Activated CD8-positive, alpha-beta memory T cell treated with anti-CD3 and anti-CD28 coated beads, Interleukin-2, amount 50 U/mL, for 4 hours (primary cell): Measurements from ENCODE around the gene SLC24A5.

ENCODE experiments used
- DNase-seq: peaks from one replicate; pipeline ENCODE4 v3.0.0-alpha.2; 2020

SLC24A5 gene

DNA sequence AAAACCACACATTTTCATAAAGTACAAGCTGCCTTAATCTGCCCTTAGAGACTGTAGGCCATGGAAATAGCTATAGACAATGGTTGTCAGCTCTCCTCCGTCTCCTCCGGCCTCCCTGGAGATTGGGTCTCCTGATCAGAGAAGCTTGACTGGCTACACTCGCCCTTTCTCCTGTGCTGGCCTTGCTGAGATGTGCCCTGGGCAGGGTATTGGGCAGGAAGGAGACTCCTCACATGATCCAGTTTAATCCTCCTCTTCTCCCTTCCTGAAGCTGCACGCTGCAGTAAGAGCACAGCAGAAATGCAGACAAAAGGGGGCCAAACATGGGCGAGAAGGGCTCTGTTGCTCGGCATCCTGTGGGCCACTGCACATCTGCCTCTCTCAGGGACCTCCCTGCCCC is at the start of gene SLC24A5:
Gene SLC24A5 (plus strand): TSS at position 246 of the 400 bp plus-strand sequence. CDS start 55 bp downstream, at position 301.
- no peak for DNase-seq

DNA sequence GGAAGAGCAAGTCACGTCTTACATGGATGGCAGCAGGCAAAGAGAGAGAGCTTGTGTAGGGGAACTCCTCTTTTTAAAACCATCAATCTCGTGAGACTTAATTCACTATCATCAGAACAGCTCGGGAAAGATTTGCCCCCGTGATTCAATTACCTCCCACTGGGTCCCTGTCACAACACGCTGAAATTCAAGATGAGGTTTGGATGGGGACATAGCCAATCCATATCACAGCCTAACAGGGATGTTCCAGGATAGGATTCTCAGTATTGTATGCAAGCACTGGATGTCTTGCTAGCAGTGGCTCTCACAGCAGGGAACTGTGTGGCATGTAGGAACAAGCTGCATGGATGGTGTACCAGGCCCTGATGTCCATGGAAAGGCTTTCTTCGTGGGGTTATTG is 47.8 kb upstream of the SLC24A5 start:
- DNase-seq = no peak

DNA sequence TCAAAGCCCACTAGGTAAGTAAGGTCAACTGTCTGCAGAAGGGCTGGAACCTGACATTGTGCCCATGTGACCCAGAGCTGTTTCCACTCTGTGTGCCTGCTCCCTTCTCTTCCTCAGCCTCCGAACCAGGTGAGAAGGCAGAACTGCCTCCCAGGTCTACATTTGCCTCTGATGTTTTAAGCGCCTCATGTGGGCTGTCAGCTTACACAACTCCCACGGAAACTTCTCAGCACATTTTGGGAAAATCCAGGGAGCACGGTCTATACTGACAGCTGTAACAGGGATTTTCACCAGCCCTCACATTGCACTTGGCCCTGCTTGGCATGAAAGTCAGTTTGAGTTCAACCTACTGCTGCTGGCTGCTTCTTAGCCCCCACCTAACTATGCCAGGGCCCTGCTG is 46.9 kb upstream of the SLC24A5 start:
- DNase-seq = no peak

DNA sequence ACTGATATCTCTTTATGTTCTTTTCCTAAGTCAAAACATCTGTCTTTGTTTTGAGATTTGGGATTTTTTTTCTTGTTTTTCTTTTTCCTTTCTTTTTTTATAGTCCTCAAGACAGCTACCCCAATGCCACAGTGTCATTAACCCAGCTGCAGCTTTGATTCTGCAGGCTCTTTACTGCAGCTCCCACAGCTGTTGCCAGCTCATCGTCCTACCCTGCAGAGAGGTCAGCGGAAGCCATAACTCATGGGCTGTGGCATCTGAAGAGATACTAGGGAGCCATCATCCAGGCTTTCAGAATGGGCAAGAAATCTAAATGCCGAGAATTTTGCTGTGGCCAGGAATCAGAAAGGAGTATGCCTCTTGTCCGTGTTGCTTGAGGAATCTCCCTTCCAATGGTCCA is 44.3 kb upstream of the SLC24A5 start:
- DNase-seq = no peak

DNA sequence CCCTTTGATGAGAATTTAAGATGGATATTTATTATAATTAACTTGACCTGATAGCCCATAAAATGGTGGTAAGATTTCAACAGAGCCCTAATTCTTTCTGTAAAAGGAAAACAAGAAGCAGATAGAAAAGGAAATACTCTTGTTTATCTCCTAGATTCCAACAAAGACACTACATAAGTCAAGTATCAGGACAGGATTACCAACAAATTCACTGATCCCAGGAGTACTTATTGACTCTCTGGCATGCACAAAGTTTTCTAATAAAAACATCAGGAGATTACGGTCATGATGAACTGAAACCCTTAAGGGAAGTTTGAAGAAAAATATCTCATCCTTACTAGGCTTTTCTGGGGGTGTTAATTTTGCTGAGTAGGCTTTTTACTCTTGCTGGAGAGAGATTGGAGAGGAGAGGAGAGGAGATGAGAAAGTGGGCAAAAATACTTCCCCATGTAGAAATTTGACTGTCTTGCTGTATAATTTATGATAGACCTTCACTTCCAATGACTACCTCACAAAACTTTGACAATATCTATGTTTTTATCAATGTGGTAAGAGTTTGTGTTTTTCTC is 43.1 kb upstream of the SLC24A5 start:
- no peak for DNase-seq

DNA sequence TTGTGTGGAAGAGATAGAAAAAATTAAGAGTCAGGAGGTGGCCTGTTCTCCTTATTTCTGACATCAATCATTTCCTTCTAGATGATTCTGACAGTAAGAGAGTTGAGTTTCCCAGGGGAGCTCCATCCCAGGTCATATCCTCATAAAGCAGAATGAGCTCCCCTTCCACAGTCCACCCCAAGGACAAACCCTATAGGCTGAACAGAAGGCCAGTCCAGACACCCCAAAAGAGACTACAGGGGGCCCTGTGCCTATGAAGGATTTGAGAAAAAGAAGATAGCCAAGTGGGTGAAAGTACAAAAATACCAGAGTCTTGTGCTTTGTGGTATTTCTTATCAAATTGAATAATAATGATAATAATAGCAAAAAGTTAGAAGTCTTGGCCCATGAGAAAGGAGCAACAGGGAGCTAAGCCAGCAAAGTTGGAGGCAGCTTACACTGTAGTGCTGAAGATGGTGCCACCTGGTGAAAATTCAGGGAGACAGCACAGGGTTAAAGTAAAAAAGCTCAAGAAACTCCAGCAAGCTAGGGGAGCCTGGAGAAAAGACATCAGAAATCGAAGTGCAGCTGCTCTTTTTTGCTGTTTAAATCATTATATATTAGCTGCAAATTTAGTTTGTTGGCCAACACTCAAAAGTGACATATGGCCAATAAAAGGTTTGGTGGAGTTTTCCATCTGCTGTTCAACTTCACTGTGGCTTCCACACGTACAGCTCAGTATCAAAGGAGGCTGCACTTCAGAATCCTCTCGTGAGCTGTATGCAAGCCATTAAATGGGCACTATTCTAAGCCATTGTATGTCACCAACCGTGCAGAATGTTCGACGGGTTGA is 35.8 kb upstream of the SLC24A5 start:
- DNase-seq = no peak

DNA sequence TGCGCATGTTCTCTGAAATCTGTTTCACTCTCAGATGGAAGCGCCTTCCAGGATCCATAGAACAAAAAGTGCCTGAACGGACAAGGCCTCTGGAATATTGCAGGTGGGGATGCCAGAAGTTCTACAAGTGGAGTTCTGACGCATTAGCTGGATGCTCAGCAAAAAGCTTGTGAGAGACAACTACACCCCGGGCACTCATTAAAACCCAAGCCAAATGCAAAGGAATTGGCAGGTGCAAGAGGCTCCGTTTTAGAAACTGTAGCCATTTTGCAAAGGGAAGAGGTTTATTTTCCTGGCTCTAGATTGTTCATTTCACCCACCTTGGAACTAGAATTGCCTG is 35.2 kb upstream of the SLC24A5 start:
- DNase-seq = no peak

DNA sequence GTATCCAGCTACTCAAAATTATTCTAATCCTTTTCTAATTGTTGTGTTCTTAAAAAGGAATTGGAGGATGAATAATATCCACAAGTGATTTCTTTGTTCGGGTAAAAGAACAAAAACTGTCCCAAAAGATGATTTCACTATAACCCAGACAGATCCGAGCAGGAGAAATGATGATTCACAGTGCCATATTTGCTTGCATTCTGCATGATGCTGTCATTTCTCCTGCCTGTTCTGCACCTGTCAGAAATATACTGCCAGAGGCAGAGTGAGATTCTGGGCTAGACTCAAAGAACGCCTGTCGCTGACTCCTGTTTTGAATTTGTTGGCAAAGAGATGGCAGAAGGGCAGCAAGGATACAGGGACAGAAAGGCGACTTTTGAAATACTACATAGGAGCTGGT is 34.7 kb upstream of the SLC24A5 start:
- no peak for DNase-seq

DNA sequence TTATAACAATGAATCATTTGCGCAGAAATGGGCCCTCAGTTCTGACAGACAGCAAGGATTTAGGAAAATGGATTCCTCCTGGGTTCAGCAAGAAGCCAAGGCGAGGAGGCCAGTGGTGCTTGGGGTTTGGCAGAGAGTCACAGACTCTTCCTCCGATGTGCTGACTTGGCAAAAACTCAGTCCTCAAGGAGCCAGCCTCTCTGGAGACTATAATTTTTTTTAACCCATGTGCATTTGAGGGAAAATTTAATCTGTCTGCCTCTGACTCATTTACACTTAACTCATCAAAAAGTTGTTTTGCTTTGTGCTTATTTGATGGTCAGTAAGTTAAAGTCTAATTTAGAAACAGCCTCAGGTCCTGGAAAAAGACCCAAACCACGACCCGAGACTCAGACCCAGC is 34.2 kb upstream of the SLC24A5 start:
- DNase-seq = no peak

DNA sequence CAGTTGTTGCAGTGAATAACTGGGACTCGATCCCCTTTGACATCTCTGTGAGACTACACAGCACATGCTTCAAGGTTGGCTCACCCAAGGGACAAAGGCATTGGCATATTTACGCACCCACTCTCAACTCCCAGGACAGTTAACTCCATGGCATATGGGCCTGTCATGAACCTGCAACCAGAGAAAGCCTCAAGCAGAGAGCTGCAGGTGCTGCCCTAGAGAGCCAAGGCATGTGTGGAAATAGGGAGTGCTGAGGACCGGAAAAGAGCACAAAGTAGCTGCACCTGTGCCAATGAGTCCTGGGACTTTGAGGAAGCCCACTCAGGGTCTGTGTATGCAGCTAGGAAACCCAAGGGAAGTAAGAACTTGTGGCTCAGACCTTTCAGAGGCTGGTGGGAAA is 32.9 kb upstream of the SLC24A5 start:
- DNase-seq = no peak

DNA sequence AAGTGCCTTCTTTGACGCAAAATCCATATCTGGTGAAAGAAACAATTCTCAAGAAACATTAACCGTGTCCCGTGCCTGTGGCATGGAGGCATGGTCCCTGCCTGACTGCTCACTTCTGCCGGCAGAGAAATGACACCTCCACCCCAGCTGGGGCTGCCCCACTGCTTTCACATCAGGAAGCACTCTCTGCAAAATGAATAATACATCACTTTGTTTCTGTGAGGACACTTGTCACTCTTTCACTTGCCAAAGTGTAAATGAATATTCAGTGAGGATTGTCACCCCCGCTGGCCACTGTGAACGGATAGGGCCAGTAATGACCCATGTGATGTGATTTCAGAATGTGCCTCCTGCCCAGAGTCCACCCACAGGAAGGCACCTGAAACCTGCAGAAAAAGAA is 31.1 kb upstream of the SLC24A5 start:
- no peak for DNase-seq

DNA sequence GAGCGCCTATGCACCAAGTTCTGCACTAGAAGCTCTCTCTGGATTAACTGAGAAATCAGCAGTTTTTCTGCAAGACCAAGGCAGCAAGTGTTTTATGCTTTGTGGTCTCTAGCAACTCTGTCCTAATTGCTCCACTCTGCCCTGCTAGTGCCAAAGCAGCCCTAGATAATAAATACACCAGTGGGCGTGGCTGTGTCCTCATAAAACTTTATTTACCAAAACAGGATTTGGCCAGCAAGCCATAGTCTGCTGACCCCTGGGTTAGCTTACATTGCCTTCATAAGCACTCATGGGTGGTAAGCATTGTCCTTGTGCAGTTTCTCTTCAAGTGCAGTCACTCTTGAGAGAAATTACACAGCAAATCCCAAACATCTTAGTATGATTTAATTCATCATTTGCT is 30.7 kb upstream of the SLC24A5 start:
- no peak for DNase-seq

DNA sequence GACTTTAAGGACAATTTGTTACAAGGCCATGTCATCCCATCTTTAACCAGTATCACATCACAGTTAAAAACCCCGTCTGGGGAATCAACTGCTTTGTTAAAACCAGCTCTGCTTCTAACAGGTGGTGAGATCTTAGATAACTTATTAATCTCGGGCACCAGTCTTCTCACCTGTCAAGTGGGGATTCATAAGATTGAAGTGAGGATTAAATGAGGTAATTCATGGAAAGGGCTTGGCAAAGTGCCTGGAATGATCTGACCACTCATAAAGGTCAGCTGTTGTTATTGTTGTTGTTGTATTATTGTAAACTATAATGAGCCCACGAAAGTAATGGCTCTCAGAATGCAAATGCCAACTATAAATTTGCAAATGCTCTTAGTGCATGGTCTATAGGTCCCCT is 30.1 kb upstream of the SLC24A5 start:
- no peak for DNase-seq

DNA sequence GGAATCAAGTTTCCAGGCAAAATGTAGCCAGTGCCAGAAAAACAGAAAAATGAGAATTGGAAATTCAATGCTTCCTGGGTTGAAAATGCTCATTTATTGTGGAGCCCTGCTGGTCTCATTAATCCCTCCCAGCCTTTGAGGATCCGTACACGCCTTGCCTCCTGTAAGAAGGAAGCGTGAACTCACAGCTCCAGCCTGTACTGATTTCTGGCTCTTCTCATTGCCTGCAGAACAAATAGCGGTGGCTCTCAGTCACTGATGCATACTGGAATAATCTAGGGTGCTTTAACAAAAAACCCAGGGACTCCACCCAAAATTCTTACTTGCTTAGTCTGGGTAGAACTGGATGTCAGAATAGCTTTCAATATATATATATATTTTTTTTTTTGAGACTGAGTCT is 29.3 kb upstream of the SLC24A5 start:
- DNase-seq = no peak

DNA sequence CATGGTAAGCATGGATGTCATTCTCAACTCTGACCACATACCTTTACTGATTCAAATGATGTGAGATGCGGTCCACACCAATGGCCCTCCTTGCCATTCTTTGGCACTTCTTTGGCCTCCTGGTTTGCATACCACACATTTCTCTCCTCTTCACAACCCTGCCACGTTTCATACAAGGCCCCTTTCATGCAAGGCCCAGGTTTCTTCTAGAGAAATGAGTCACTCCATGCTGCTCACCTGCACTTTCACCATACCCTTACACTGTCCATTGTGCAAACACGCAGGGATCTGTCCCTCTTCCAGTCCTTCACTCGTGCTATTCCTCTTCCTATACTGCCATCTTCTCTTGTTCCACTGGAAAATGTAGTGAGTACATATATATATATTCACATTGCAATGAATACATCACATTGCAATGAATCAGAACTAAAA is 24.4 kb upstream of the SLC24A5 start:
- no peak for DNase-seq

DNA sequence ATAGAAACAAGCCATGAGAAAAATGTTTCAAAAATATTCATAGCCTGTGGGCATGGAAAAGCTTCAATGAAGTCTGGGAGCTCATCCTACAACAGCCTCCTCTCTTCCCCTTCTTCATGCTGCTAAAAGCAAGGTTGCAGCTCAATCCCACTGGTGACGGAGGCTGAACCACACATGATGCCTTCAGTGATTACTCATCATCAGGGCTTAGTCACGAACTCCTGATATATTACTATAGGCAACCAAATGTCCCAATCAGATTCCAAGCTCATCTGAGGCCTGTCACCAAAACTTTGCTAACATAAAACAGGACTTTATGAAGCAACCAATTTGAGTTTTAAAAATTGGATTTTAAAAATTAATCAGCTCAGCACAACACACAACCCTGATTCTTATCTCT is 24.0 kb upstream of the SLC24A5 start:
- DNase-seq = no peak

DNA sequence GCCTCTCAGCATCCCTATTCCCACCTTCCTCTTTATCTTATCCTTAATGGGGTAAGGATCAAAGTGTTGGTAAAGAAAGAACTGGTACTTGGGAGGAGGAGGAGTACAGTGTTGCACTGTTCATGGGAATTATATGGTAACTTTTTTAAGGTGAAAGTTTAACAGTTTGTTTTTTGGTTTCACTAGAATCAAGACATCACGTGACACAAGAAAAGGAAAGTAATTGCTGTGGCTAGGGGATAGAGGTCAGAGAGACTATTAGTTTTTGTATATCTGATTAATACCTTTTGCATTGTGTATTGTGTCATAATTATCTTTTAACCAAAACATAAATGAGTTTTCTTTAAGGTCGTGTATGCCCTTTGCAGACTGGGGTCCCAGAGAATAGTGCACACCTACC is 23.5 kb upstream of the SLC24A5 start:
- no peak for DNase-seq

DNA sequence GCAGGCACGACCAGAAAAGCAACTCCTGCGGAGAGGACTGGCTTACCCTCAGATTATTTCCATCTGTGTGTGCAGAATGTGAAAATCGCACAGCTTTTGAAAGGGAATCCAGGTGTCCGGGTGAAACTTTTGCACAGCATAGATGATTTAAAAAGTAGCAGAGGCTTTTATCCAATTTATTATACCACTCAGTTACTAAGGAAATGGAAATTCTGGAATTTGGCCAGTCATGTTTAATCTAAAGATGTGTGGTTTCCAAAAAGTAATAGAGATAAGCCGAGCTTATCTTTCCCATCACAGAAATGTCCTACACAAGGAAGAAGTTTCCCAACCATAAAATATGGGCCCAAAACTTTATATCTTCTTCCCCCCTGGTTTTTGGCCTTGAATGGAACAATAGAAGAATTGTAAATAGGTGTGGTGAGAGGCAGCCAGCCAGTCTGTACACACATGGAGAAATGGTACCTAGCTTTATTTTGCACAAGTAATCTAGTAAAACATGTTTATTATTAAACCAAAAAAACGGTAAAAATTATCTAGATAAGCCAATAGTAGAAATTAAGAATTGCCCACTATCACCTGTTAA is 19.3 kb upstream of the SLC24A5 start:
- DNase-seq = no peak

DNA sequence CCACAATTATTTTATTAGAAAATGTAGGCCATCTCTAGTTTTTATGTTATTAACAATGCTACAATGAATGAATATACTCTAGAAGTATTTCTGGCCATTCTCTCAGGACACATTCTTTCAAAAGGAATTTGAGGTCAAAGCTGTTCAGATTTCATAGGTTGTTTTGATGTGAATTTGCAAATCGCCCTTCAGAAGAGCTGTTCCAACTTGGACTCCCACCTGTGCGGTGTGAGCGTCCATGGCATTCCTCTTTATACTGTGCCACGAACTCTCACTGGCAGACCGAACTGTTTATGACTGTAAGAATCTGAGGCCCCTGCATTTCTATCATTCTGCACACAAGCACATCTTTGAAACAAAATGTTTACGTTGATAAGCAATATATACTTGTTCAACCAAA is 18.6 kb upstream of the SLC24A5 start:
- DNase-seq = no peak

DNA sequence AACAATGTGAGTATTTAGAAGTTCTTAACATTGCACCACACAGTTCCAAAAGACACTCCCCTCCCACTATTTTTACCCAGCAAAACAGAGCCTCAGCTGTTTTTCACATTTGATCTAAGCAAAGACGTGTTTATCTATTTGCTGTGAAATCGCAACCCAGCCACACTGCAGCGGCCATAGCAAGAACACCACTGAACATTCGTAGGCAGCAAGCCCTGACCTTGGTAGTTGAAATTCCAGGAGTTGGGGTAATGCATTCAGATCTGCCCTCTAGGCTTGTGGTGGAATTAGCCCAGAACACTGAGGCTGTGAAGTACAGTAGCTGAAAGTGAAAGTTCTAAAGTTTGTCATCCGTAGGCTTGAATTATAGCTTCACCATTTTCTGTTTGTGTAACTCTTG is 17.1 kb upstream of the SLC24A5 start:
- no peak for DNase-seq

DNA sequence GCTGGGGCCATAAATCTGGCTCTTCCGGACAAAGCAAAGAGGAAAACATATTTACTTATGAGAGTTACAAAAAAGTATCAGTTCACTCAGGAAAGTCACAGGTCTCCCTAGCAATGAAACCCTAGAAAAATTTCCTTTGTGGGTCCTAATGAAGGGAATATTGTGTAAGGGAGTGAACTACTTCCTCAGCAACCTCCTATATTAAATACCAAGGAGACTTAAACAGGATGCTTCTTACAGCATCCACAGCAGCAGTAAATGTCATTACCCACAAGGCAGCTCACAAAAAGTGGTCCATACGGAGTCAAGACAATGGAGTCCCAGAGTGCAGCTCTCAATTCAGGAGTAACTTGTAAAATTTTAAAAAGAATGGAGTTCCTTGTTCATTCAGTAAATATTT is 14.9 kb upstream of the SLC24A5 start:
- no peak for DNase-seq

DNA sequence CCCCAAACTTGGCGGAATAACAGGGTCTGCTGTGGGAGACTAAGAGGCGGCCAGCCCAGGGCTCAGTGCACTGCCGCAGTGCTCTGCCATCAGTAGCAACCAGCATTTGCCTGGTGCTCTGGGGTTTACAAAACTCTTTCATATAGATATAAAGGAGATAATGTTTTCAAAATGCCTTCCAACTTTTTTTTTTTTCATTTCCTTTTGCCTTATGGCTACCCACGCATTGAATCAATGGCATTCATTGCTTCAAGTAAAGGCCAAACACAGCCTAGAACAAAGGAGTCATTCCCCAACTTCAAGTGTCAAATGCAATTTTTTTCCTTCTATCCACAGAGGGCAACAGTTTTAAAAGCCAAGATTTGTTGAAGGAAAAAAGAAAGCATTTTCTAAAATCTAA is 11.6 kb upstream of the SLC24A5 start:
- no peak for DNase-seq

DNA sequence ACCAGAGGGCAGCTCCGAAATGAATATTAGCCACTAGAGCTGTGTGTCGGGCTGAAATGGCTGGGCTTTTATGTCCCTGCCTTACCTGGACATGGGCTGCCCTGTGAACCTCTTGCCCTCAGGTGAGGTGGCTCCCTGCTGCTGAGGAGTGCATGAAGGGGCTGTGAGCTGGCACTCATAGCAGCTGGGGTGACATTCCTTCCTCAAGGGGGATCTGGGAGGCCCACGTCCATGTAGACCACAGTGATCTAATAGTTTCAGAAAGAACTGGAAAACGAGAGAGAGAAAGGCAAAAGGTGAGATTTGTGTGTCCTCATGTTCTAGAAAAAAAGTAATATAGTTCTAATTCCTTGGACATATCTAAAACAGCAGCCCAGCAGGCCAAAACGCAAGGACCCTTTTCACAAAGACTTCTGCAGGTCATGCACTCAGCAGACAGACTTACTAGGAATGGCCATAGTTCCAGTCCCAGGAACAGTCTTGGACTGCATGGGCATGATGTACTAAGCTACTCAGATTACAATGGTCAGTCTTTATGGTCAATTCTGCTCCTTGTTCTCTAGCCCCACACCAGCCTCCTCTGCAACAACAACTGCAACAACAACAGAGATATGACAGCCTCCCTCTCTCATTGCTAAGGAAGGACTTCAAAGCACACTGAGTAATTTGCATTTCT is 10.8 kb upstream of the SLC24A5 start:
- no peak for DNase-seq

DNA sequence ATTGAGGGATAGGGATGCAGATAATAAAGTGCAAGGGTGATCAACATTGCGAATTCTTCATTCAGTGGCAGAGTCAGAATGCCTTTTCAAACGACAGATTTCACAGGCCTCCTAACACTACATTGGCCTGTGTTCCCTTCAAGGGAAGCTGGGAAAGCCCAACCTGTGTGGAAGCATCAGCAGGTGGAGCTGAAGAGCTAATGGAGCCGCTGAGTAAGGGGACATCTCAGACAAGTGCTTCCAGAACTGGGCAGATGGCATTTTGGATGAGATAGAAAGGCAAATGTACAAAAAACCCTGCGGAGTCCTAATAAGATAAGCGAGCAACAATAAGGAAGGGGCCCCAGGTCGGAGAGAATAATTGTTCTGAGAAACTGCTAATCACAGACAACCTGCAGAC is 8.5 kb upstream of the SLC24A5 start:
- DNase-seq = no peak
